HEK293 (cell line): ENCODE data around the gene UBE2F.

Experiments used
- CTCF ChIA-PET: fragments of 350-600 bp; formaldehyde crosslinking; extraction: SDS; loops from one replicate; lab custom pipeline; 2021; ENCODE audit warnings: antibody characterized with exemption; lab: Yijun Ruan, JAX
- POLR2A ChIA-PET: fragments of 300-600 bp; formaldehyde crosslinking; extraction: SDS; loops from one replicate; lab custom pipeline; 2020; ENCODE audit warnings: antibody characterized with exemption, inconsistent platforms; lab: Yijun Ruan, JAX
- H3K27ac ChIP-seq: fragments of 200-500 bp; sonication (Bioruptor generic); 2 replicates; pipeline ENCODE4 v1.5.1; 2014; ENCODE audit warnings: low read depth, low read length, control low read depth, inconsistent platforms; ENCODE audit errors: extremely low read depth
- H3K36me3 ChIP-seq, 2 experiments: fragments of 200-500 bp in 1 of 2; sonication (Bioruptor generic) in 1 of 2; 1 replicate in 1 of 2; 2 replicates in 1 of 2; pipeline ENCODE4 v1.5.1; 2014 to 2017; ENCODE audit warnings: inconsistent platforms in 2 of 2, low read length in 2 of 2; ENCODE audit not compliant: control insufficient read depth in 2 of 2, insufficient read depth in 1 of 2
- H3K4me1 ChIP-seq: fragments of 200-500 bp; sonication (Bioruptor generic); 2 replicates; pipeline ENCODE4 v1.5.1; 2014; ENCODE audit warnings: mild to moderate bottlenecking, low read length, inconsistent platforms; ENCODE audit not compliant: control insufficient read depth, insufficient read depth
- H3K4me3 ChIP-seq: 2 replicates; pipeline ENCODE4 v1.5.1; 2011; ENCODE audit warnings: low read depth, mild to moderate bottlenecking, control low read depth, low read length, moderate library complexity
- H3K9me3 ChIP-seq: fragments of 200-500 bp; sonication (Bioruptor generic); 2 replicates; pipeline ENCODE4 v1.5.1; 2014; ENCODE audit warnings: low read depth, low read length, inconsistent platforms; ENCODE audit not compliant: control insufficient read depth, insufficient read depth
- KLF7 ChIP-seq: fragments of 450-650 bp; formaldehyde crosslinking; IDR thresholded peaks from 2 replicates; pipeline ENCODE4 v1.5.1; 2016; ENCODE audit warnings: missing biosample characterization, missing genetic modification characterization, borderline replicate concordance
- KLF9 ChIP-seq: fragments of 450-650 bp; formaldehyde crosslinking; IDR thresholded peaks from 2 replicates; pipeline ENCODE4 v1.5.1; 2016; ENCODE audit warnings: missing biosample characterization, missing genetic modification characterization, low read depth
- MZF1 ChIP-seq: fragments of 450-650 bp; formaldehyde crosslinking; IDR thresholded peaks from 2 replicates; pipeline ENCODE4 v1.5.1; 2017; ENCODE audit warnings: missing biosample characterization, missing genetic modification characterization, borderline replicate concordance
- YY1 ChIP-seq: fragments of 450-650 bp; formaldehyde crosslinking; IDR thresholded peaks from 2 replicates; pipeline ENCODE4 v1.5.1; 2018; ENCODE audit warnings: missing biosample characterization, missing genetic modification characterization
- ZBTB8A ChIP-seq: fragments of 450-650 bp; formaldehyde crosslinking; IDR thresholded peaks from 2 replicates; pipeline ENCODE4 v1.5.1; 2016; ENCODE audit warnings: missing biosample characterization, missing genetic modification characterization
- ZIC2 ChIP-seq: fragments of 450-650 bp; formaldehyde crosslinking; IDR thresholded peaks from 2 replicates; pipeline ENCODE4 v1.5.1; 2016; ENCODE audit warnings: missing biosample characterization, missing genetic modification characterization
- ZNF114 ChIP-seq: fragments of 450-650 bp; formaldehyde crosslinking; IDR thresholded peaks from 2 replicates; pipeline ENCODE4 v1.5.0; 2017; ENCODE audit warnings: missing biosample characterization, missing genetic modification characterization
- ZNF138 ChIP-seq: fragments of 450-650 bp; formaldehyde crosslinking; IDR thresholded peaks from 2 replicates; pipeline ENCODE4 v1.5.1; 2016; ENCODE audit warnings: missing biosample characterization, missing genetic modification characterization, borderline replicate concordance
- ZNF202 ChIP-seq: fragments of 450-650 bp; formaldehyde crosslinking; IDR thresholded peaks from 2 replicates; pipeline ENCODE4 v1.5.1; 2016; ENCODE audit warnings: missing biosample characterization, missing genetic modification characterization, borderline replicate concordance
- ZNF221 ChIP-seq: fragments of 450-650 bp; formaldehyde crosslinking; IDR thresholded peaks from 2 replicates; pipeline ENCODE4 v1.5.1; 2017; ENCODE audit warnings: missing biosample characterization, missing genetic modification characterization, borderline replicate concordance
- ZNF354C ChIP-seq: fragments of 450-650 bp; formaldehyde crosslinking; IDR thresholded peaks from 2 replicates; pipeline ENCODE4 v1.5.1; 2016; ENCODE audit warnings: missing biosample characterization, missing genetic modification characterization, low read depth, borderline replicate concordance
- ZNF394 ChIP-seq: fragments of 450-650 bp; formaldehyde crosslinking; IDR thresholded peaks from 2 replicates; pipeline ENCODE4 v1.5.1; 2016; ENCODE audit warnings: missing biosample characterization, missing genetic modification characterization, mild to moderate bottlenecking, moderate library complexity, borderline replicate concordance
- ZNF426 ChIP-seq: fragments of 450-650 bp; formaldehyde crosslinking; IDR thresholded peaks from 2 replicates; pipeline ENCODE4 v1.5.1; 2017; ENCODE audit warnings: missing biosample characterization, missing genetic modification characterization, mild to moderate bottlenecking, inconsistent platforms, moderate library complexity
- ZNF518A ChIP-seq: fragments of 450-650 bp; formaldehyde crosslinking; conservative IDR thresholded peaks from 2 replicates; pipeline ENCODE4 v1.5.1; 2016; ENCODE audit warnings: low read depth, missing biosample characterization, missing genetic modification characterization
- ZNF623 ChIP-seq: fragments of 450-650 bp; formaldehyde crosslinking; IDR thresholded peaks from 2 replicates; pipeline ENCODE4 v1.5.1; 2016; ENCODE audit warnings: missing biosample characterization, missing genetic modification characterization
- ZNF776 ChIP-seq: fragments of 450-650 bp; formaldehyde crosslinking; IDR thresholded peaks from 2 replicates; pipeline ENCODE4 v1.5.0; 2017; ENCODE audit warnings: missing biosample characterization, missing genetic modification characterization, borderline replicate concordance
- ZNF785 ChIP-seq: fragments of 450-650 bp; formaldehyde crosslinking; IDR thresholded peaks from 2 replicates; pipeline ENCODE4 v1.5.1; 2016; ENCODE audit warnings: missing biosample characterization, missing genetic modification characterization
- ZXDB ChIP-seq: fragments of 450-650 bp; formaldehyde crosslinking; IDR thresholded peaks from 2 replicates; pipeline ENCODE4 v1.5.1; 2016; ENCODE audit warnings: missing biosample characterization, missing genetic modification characterization
- TF ChIP-seq, protein P1 (sequence below): fragments of 450-650 bp; formaldehyde crosslinking; IDR thresholded peaks from 2 replicates; pipeline ENCODE4 v1.5.1; 2016; ENCODE audit warnings: missing biosample characterization, missing genetic modification characterization
- TF ChIP-seq, protein P2 (sequence below): fragments of 450-650 bp; formaldehyde crosslinking; IDR thresholded peaks from 2 replicates; pipeline ENCODE4 v1.5.1; 2016; ENCODE audit warnings: missing biosample characterization, missing genetic modification characterization, borderline replicate concordance

UBE2F gene

DNA sequence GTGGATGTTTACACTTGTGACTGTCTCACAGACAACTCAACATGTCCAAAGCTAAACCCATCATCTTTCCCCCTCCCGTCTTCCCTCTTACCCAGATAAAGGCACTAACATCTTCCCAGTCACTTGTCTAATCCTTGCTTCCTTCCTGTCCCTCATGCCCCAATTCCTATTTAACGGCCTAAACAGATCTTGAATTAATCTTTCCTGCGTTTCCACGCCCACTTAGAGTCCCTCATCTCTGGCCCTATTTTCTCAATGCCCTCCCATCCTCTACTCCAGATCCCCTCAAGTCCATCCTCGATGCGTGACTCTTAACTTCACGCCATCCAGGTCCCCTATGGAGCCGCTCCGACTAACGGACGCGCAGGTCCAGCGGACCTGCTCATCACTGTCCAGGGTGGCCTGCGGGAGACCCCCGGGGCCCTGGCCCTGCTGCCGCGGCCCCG lies 93.3 kb downstream of the UBE2F start (continued):
- TF ChIP-seq MZF1 (tag by site-specific recombination) = peak; percentile 20; the same call in 1 of the 2 replicates
- no peak for TF ChIP-seq ZNF394 (tag by site-specific recombination)
- TF ChIP-seq KLF9 (tag by site-specific recombination) = peak; percentile 53; the same call in 1 of the 2 replicates
- no peak for TF ChIP-seq ZNF202 (tag by site-specific recombination)
- TF ChIP-seq ZNF138 (tag by site-specific recombination) = no peak
- TF ChIP-seq YY1 (tag by site-specific recombination) = no peak
- no peak for TF ChIP-seq ZNF518A
- no peak for TF ChIP-seq ZBTB8A (tag by site-specific recombination)
- TF ChIP-seq ZNF114 (tag by site-specific recombination) = no peak
- TF ChIP-seq KLF7 = no peak
- TF ChIP-seq ZNF776 (tag by site-specific recombination) = no peak
- TF ChIP-seq ZNF785 (tag by site-specific recombination) = no peak
- no peak for TF ChIP-seq ZNF354C (tag by site-specific recombination)
- no peak for TF ChIP-seq ZIC2 (tag by site-specific recombination)
- TF ChIP-seq, protein P1, sequence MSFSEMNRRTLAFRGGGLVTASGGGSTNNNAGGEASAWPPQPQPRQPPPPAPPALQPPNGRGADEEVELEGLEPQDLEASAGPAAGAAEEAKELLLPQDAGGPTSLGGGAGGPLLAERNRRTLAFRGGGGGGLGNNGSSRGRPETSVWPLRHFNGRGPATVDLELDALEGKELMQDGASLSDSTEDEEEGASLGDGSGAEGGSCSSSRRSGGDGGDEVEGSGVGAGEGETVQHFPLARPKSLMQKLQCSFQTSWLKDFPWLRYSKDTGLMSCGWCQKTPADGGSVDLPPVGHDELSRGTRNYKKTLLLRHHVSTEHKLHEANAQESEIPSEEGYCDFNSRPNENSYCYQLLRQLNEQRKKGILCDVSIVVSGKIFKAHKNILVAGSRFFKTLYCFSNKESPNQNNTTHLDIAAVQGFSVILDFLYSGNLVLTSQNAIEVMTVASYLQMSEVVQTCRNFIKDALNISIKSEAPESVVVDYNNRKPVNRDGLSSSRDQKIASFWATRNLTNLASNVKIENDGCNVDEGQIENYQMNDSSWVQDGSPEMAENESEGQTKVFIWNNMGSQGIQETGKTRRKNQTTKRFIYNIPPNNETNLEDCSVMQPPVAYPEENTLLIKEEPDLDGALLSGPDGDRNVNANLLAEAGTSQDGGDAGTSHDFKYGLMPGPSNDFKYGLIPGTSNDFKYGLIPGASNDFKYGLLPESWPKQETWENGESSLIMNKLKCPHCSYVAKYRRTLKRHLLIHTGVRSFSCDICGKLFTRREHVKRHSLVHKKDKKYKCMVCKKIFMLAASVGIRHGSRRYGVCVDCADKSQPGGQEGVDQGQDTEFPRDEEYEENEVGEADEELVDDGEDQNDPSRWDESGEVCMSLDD (tag by site-specific recombination) = no peak
- TF ChIP-seq ZXDB (tag by site-specific recombination) = no peak

- ChIA-PET POLR2A (interaction anchor here (0.5 to 1.9 kb wide), 10 partner anchors 10 to 372 kb away, joined by 3 to 12 read pairs (median 3); no protein-coding TSS in a partner anchor), CTCF (interaction anchor here (0.6 to 1.1 kb wide), 4 partner anchors 13 to 196 kb away, joined by 3 to 5 read pairs (median 3); no protein-coding TSS in a partner anchor)
- Histone ChIP-seq H3K9me3 (no peaks in the 10 kb centered on the region), H3K36me3 (peaks cover 7 to 20% of the 10 kb centered on the region in 2 experiments), H3K4me1 (no peaks in the 10 kb centered on the region), H3K27ac (peak within 1 kb of the TSS; percentile 87), H3K4me3 (peak within 1 kb of the TSS; percentile 95)
- TF ChIP-seq ZNF623 (tag by site-specific recombination) (no peak), ZNF221 (tag by site-specific recombination) (0 out of 2 replicates have a peak, but pooled peaks have one; percentile 74), ZNF426 (no peak)
- TF ChIP-seq, protein P2, sequence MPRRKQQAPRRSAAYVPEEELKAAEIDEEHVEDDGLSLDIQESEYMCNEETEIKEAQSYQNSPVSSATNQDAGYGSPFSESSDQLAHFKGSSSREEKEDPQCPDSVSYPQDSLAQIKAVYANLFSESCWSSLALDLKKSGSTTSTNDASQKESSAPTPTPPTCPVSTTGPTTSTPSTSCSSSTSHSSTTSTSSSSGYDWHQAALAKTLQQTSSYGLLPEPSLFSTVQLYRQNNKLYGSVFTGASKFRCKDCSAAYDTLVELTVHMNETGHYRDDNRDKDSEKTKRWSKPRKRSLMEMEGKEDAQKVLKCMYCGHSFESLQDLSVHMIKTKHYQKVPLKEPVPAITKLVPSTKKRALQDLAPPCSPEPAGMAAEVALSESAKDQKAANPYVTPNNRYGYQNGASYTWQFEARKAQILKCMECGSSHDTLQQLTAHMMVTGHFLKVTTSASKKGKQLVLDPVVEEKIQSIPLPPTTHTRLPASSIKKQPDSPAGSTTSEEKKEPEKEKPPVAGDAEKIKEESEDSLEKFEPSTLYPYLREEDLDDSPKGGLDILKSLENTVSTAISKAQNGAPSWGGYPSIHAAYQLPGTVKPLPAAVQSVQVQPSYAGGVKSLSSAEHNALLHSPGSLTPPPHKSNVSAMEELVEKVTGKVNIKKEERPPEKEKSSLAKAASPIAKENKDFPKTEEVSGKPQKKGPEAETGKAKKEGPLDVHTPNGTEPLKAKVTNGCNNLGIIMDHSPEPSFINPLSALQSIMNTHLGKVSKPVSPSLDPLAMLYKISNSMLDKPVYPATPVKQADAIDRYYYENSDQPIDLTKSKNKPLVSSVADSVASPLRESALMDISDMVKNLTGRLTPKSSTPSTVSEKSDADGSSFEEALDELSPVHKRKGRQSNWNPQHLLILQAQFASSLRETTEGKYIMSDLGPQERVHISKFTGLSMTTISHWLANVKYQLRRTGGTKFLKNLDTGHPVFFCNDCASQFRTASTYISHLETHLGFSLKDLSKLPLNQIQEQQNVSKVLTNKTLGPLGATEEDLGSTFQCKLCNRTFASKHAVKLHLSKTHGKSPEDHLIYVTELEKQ (tag by site-specific recombination) = no peak
These were observed 93.9 kb downstream of the UBE2F start, which contains the start of gene SCLY for GRCh38 chr2:238060542-238061314. SCLY (plus strand) TSS chr2:238061001; CDS start chr2:238061055, 54 bp downstream.
